Measurements from ENCODE around the gene TGFBR3L.

DNA sequence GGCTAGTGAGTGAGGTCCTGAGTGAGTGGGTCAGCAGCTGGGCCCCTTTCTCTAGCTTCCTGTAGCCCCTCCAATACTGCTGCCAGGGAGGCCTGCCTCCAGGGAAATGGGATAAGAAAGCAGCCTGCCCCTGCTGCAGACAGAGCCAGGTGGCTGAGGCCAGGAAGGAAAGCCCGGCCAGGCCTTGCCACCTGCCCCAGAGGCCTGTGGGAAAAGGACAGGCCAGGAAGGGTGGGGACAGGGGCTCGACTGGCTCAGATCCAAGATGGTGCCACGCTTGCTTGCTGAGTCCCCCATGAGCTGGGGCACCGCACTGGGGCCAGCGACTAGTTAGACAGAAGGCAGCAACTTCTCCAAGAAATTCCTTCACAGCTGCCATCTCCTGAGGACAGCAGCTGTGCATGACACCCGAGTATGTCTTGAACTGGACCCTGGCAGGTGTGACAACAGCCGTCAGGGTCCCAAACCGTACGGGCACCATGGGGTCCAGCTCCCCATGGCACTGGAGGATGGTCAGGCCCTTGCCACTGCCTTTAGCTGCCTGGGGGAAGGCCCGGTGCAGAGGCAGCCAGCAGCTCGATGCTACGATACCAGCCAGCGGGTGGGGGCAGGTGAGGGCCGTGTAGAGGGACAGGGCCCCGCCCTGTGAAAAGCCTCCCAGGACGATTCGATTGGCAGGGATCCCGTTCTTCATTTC is 35.4 kb upstream of the TGFBR3L start:
- no peak for TF ChIP-seq TSHZ2 (CRISPR knock-in tag; IDR thresholded peaks at IDR 0.05)
- no peak for TF ChIP-seq ZFP30 (CRISPR knock-in tag; IDR thresholded peaks at IDR 0.05)
- TF ChIP-seq ISL1 (CRISPR knock-in tag; IDR thresholded peaks at IDR 0.05) = no peak
- no peak for TF ChIP-seq PATZ1 (CRISPR knock-in tag; IDR thresholded peaks at IDR 0.05; ENCODE audit: borderline replicate concordance)
- no peak for TF ChIP-seq ZNF70 (CRISPR knock-in tag; IDR thresholded peaks at IDR 0.05)
- no peak for TF ChIP-seq ESRRG (CRISPR knock-in tag; IDR thresholded peaks at IDR 0.05)
- no peak for TF ChIP-seq ARNTL (CRISPR knock-in tag; IDR thresholded peaks at IDR 0.05; ENCODE audit: borderline replicate concordance, low read depth)
- no peak for TF ChIP-seq BACH2 (CRISPR knock-in tag; IDR thresholded peaks at IDR 0.05; ENCODE audit: borderline replicate concordance)
- TF ChIP-seq CSDC2 (CRISPR knock-in tag; IDR thresholded peaks at IDR 0.05) = no peak
- no peak for TF ChIP-seq TCF4 (CRISPR knock-in tag; IDR thresholded peaks at IDR 0.05; ENCODE audit: borderline replicate concordance)
- TF ChIP-seq ZNF8 (CRISPR knock-in tag; IDR thresholded peaks at IDR 0.05) = no peak
- no peak for TF ChIP-seq ZFP3 (CRISPR knock-in tag; IDR thresholded peaks at IDR 0.05)
- TF ChIP-seq RARB (CRISPR knock-in tag; IDR thresholded peaks at IDR 0.05) = no peak

All from SK-N-SH treated with all-trans-retinoic acid at 6 μM for 48 hours (cell line).